ENCODE measurements around the gene CTNND1.
A peak's percentile ranks its signal among the peaks of the same experiment; 100 is the strongest.
"Not testable (repeated sequence)": the region's sequence is repeated elsewhere in the genome, so short reads cannot be mapped to it uniquely, and the experiment has no call there.

CTNND1 gene, protein sequence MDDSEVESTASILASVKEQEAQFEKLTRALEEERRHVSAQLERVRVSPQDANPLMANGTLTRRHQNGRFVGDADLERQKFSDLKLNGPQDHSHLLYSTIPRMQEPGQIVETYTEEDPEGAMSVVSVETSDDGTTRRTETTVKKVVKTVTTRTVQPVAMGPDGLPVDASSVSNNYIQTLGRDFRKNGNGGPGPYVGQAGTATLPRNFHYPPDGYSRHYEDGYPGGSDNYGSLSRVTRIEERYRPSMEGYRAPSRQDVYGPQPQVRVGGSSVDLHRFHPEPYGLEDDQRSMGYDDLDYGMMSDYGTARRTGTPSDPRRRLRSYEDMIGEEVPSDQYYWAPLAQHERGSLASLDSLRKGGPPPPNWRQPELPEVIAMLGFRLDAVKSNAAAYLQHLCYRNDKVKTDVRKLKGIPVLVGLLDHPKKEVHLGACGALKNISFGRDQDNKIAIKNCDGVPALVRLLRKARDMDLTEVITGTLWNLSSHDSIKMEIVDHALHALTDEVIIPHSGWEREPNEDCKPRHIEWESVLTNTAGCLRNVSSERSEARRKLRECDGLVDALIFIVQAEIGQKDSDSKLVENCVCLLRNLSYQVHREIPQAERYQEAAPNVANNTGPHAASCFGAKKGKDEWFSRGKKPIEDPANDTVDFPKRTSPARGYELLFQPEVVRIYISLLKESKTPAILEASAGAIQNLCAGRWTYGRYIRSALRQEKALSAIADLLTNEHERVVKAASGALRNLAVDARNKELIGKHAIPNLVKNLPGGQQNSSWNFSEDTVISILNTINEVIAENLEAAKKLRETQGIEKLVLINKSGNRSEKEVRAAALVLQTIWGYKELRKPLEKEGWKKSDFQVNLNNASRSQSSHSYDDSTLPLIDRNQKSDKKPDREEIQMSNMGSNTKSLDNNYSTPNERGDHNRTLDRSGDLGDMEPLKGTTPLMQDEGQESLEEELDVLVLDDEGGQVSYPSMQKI

DNA sequence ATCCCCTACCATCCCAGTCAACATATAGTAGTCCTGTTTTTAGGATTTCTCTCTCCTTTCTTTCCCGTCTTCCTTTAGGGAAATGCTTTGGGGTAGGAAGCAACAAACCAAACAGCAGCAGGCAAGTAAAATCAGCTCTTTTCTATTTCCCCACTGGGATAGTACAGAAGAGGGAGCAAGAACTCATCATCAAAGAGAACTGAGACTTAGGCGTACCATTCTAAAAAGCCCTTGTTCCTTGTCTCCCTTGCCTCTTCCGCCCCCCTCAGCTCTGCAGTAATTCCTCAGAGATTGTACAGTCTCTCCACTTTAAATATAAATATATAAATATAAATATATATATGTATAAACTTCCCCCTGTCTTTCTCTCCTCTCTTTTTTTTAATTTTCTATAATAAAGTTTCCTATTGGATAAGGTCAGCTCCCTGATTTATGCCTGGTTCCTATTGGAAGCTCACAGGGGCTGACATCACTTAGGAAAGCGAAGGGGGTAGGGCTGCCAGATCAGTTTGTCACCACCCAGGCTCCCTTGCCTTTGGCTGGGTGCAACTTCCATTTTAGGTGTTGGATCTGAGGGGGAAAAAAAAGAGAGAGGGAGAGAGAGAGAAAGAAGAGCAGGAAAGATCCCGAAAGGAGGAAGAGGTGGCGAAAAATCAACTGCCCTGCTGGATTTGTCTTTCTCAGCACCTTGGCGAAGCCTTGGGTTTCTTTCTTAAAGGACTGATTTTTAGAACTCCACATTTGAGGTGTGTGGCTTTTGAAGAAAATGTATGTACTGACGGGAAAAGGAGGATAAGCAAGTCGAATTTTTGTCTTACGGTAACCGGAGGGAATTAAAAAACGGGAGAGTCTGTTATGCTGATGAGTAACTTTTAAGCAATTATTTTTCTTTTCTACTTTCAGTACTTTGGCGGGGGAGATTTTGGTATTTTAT, at the start of gene CTNND1:
Gene CTNND1, plus strand, starts transcription at position 502 of the 934 bp plus-strand sequence. CDS start 29,677 bp downstream, outside the sequence.
- DNase-seq = peak; percentile 95

DNA sequence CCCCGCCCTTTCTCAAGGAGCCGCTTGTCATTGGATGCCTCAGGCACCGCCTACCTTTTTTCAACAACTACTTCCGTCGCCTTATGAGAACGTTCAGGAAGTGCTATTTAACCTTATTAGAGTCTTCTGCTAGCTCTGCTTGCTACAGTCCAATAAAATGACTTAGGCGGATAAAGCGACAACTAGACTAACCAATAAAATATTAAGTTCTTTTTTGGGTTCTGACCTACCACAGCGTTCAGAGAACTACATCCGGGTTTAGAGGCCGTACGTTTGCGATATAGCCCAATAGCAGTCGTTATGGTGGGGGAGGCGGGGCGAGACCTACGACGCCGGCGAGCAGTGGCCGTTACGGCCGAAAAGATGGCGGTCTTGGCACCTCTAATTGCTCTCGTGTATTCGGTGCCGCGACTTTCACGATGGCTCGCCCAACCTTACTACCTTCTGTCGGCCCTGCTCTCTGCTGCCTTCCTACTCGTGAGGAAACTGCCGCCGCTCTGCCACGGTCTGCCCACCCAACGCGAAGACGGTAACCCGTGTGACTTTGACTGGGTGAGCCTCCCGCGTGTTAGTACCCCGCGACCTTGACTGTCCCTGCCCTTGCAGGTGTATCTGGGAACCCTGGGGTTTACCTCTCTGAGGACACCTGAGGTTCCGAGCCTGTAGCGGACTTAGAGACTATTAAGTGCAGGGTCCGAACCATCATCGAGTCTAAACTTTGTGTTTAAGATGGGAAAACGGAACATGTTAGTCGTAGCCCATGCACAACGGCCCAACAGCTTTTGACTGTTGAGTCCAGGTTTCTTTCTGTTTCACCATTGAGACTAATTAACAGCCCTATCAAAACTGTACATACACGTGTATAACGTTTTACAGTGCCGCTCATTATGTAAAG, 49.1 kb upstream of the CTNND1 start, which contains the start of gene TMX2:
Gene TMX2, plus strand, starts transcription at position 338 of the 895 bp plus-strand sequence. Its CDS starts 26 bp downstream, at position 364.
- DNase-seq = peak; percentile 100

DNA sequence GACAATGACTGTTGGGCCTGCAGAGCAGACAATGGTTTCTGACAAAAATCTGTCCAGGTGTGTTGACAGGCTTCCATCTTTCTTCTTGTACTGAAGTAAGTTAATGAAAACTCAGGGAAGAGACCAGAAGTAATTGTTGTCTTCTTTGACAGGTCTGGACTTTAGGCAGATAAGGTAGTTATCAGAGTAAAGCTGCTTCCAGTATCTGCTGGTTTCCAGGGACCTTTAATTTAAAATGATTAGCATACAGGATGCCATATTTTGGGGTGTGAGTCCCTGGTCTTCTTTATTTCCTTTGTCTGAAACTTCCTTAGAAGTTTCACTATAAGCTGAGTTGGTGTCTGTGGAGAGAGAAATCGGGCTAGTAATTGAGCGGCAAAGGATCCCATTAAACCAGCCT, 47.8 kb upstream of the CTNND1 start:
- no peak for DNase-seq

DNA sequence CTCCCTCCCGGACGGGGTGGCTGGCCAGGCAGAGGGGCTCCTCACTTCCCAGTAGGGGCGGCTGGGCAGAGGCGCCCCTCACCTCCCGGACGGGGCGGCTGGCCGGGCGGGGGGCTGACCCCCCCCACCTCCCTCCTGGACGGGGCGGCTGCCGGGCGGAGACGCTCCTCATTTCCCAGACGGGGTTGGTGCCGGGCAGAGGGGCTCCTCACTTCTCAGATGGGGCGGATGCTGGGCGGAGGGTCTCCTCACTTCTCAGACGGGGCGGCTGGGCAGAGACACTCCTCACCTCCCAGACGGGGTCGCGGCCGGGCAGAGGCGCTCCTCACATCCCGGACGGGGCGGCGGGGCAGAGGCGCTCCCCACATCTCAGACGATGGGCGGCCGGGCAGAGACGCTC, 44.9 kb upstream of the CTNND1 start:
- DNase-seq = not testable (repeated sequence)

DNA sequence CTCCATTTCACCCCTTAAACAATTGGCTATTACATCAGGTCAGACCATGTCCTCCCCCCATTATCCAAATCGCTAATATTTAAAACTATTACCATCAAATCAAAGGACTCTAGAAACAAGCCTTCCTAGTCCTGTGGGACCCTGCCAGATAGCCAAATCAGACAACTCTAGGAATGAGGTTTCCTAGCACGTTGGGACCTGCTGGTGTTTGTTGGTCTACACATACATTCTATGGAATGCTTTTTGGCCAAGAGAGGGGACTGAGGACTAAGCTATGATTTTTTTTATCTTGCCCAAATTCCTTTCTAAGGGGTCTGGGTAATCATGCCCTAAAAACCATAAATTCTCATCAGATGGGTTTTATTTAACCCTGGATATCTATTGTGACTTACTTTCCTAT, 34.4 kb upstream of the CTNND1 start:
- DNase-seq = no peak

DNA sequence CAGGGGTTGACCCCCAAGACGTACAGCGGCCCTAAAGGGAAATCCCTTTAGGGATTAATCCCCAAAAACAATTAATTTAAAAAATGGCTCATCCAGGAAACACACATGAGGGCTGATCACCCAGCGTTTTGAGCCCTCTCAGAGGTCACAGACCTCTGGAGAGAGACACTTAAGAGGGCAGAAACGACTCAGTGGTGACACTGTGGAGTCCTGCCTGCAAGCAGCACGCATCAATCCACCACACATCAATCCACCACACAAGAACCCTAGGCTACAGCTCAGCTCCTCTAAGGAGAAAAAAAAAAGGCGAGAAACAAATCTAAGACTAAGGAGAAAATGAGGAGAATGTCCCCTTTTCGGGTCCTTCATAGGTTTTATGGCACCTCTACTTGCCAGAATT, 32.8 kb upstream of the CTNND1 start:
- no peak for DNase-seq

DNA sequence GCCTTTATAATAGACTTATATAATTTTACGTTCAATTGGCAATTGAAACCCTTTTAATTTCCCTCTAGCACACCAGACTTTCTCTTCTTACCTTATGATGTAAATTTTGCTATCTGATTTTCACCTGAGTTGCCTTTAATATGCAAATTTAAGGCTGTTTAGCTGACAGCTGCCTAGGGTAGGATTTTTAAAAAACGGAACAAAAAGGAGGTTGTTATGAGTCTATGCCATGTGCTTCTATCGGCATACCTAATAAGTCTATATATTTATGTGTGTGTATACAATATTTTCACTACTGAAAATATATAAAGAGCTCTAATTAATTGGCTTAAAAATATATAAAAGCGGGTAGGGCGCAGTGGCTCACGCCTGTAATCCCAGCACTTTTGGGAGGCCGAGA, 32.1 kb upstream of the CTNND1 start:
- DNase-seq = no peak

DNA sequence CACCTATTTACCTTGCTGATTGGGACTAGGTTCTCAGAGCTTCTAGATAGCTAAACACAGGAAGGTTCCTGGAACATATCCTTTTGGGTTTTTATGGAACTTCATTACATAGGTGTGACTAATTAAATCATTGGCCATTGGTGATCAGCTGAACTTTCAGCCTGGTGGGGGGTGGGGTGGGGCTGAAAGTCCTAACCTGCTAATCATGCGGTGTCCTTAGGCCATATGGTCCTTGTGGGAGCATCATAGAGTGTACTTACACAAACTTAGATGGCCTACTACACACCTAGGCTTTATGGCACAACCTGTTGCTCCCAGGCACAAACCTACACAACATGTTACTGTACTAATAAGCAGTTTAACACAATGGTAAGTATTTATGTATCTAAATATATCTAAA, 28.9 kb upstream of the CTNND1 start:
- no peak for DNase-seq

DNA sequence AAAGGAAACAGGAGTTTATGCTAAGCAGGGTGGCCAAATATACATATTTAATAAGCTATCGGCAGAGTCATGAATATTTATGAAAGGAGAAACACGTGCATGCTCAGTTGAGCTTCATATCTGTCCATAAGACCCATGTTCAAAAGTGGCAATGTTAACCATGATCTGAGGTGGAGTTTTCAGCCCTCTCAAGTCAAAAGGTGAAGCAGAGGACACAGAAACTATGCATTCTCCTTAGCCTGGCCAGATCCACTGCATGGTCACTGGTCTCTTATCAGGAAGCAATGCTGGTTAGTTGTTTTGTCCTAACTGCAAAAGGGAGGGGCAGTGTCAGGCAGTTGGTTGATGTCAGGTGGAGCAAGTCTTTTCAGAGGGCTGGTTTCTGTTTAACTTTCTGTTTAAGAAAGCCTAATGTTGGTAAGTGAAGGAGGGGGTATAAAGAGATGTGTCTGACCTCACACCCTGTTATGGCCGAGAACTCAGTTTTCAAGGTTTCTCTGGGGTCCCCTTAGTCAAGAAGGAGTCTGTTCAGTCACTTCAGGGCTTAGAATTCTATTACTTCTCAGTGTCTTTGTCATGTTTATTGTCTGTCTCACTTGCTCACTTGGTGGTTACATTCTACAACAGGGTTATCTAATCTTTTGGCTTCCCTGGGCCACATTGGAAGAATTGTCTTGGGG, 25.8 kb upstream of the CTNND1 start:
- DNase-seq = no peak

DNA sequence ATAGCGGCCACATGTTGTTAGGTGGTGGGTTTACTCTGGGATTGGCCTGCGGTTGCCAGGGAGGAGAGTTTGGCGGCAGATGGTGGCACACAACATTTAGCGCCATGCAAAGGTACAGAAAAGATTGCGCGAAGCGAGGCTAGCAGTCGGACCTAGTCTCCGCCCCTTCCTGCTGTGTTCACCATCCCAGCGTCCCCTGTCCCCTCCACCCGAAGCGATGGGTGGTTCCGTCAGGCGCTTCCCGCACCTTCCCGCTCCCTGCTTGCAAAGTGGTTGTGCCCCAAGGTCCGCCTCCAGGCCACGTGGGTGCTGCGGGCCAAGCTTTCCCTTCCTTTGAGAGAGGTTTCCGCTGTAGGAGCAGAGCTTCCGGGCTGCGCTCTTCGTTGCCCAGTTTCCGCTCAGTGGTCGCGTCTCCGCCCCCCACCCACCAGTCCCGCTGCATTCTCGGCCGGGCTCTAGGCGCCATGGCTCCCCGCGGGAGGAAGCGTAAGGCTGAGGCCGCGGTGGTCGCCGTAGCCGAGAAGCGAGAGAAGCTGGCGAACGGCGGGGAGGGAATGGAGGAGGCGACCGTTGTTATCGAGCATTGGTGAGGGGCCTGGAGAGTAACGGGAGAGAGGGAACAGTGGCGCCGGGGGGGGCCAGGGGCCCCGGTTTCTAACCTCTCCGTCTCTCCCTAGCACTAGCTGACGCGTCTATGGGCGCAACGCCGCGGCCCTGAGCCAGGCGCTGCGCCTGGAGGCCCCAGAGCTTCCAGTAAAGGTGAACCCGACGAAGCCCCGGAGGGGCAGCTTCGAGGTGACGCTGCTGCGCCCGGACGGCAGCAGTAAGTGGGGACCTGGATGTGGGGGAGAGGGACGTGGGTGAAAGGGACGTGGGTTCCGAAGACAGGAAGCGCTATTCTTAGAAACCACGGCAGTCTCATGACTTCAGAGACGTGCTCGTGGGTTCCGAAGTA, 20.2 kb upstream of the CTNND1 start, which contains the start of gene SELENOH:
Gene SELENOH, plus strand, starts transcription at position 360 of the 955 bp plus-strand sequence. Its CDS starts 105 bp downstream, at position 465.
- DNase-seq = peak; percentile 95

DNA sequence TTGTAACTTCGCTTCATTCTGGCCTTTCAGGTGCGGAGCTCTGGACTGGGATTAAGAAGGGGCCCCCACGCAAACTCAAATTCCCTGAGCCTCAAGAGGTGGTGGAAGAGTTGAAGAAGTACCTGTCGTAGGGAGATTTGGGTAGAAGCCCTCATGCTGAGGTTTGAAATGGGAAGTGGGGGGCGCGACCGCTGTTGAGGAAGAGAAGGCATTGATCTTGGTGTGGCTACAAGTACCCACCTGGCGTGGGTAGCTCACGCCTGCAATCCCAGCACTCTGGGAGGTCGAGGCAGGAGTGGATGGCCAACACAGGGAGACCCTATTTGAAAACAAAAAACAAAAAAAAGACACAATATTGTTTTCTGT, 19.5 kb upstream of the CTNND1 start:
- no peak for DNase-seq

DNA sequence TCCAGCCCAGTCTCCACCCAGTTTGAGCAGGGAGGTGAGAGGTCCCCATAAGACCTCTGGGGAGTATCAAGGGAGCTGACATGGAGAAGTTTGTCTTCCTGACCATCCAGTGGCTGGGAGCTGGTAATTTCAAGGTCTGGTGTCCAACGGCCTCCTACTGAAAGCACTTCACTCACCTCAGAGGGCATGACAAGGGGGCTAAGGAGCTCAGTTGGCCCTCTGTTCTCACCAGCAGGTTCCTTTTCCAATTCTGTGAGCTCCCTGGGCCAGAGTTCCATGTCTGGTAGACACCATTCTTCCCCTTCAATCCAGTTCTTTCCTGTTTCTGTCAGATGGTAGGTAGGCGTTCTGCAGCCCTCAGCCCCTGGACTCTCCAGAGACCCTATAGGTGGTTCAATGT, 17.2 kb upstream of the CTNND1 start:
- no peak for DNase-seq

DNA sequence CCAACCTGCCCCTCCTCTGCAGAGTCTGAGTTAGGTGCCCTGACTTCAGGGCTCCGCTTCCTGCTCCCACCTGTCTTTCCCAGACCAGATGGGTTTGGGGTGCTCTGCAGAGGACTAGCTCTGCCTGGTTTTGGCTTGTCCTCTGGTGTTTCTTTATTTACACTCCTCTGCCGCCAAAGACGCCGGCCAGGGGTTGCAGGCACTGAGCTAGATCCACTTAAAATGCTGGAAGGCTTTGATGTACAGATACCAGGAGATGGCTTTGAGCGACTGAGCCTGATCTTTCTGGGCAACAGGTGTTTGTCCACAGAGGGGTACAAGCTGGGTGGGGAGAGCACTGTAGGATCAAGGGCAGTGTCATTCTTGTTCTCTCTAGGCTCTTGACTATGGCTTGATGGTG, 16.4 kb upstream of the CTNND1 start:
- DNase-seq = no peak

DNA sequence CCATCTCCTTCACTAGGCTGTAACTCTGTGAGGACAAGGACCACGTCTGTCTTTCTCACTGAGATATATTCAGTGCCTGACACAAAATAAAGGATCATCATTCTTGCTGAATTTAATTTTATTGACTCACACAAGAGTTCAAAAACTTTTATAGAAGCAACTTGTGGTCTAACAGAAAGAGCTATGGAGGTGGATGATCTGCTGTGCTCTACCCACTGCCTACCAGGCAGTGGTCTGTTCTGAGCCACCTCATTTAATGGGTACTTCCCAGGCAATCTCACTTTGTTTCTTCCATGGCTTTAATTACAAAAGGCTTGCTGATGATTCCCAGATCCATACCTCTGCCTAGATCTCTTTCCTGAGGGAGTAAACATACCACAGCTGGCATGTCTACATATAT, 14.7 kb upstream of the CTNND1 start:
- DNase-seq = no peak

DNA sequence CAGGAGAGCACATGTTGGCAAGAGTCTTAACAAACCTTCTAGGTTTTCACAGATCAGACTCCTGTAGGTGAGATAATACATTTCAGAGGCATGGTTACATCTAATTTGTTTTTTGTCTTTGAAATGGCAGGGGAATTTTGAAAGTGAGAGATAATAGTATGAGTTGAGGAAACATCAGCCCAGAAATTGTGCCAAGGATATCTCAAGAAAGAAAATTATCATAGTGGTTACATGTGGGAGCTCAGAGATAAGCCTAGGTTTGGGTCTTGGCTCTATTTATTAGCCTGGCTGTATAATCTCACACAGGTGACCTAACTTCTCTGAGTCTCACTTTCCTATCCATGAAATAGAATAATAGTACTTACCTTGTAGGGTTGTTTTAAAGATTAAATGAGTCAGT, 10.4 kb upstream of the CTNND1 start:
- DNase-seq = no peak

DNA sequence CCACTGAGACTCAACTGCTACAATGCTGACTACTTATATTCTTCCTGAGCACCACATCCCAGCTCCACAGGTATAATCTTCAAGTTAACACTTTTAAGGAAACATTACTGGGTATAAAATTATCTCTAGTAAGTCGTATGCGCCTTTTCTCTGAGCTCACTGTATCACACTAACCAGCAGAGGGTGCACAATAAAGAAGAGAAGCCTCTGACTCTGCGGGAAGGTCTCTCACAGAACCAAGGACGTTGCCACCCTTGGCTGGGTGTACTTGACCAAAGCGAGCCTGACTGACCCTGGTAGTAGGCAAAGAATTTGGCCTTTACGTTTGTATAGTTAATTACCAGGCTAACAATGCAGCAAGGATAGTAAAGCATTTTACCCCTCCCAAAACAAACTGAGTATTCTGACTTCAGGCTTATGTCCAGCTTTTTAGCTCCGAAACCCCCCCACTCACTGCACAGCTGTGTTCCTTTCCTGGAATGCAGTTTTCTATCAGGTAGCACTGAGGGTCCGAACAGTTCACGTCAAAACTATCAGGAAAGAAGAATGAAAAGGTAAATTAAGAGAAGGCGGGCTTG, 9.8 kb upstream of the CTNND1 start, which contains the start of gene BTBD18:
Gene BTBD18, minus strand, starts transcription at position 144 of the 578 bp plus-strand sequence. CDS start 631 bp downstream, outside the sequence.
- DNase-seq = peak; percentile 13

DNA sequence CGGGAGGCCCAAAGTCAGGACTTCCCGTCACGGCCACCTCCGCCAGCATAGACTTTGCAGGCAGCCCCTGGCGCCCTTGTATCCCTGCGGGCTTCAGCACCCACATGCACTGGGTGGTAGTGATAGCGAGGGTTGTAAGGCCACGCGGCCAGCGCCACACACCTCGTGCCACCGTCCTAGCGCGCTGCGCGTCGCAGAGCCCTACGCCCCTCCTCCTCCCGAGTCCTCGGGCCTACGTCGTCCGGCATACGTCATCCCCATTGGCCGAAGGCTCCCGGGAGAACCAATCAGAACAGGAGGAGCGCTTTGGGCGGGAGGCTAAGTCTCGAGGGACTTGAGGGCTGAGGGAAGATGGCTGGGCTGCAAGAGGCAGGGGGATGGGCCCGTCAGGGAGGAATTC, 8.6 kb upstream of the CTNND1 start:
- DNase-seq = no peak

DNA sequence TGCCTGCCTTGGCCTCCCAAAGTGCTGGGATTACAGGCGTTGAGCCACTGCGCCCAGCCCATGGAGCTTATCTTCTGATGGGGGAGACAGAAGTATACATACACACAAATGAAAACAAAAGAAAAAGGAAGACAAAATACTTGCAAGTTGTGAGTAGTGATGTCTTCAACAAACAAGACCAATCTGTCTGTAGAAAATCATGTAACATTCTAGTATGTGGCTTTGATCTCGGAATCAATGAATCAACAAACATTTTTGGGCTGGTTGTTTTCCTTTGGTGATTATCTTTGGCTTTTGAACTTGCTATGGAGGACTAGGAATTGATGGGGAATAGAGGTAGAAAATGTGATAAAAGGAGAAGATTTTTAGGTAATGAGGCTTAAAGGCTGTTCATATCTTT, 3.4 kb upstream of the CTNND1 start:
- no peak for DNase-seq
